Lower lobe of right lung (tissue), 2 donors: Measurements from ENCODE around the gene VMP1. TPM values are rescaled to one million over a fixed set of nuclear protein-coding genes. Genes with fewer than 3 reads are reported as not detected.
A peak's percentile ranks its signal among the peaks of the same experiment; 100 is the strongest.
"Not testable (repeated sequence)": the region's sequence is repeated elsewhere in the genome, so short reads cannot be mapped to it uniquely, and the experiment has no call there.

ENCODE experiments used
- ATAC-seq, 2 donors: fragments of 200-7000 bp; cut with Tn5 transposase; one replicate each; pipeline ENCODE4 v1.9.1; 2020 to 2022; ENCODE audit warnings: mild to moderate bottlenecking in 2 of 2, moderate library complexity in 2 of 2
- DNase-seq: peaks from one replicate; pipeline ENCODE4 v3.0.0-alpha.2; 2020
- H3K27ac ChIP-seq: fragments of 200-600 bp; one replicate; pipeline ENCODE4 v1.8.0; 2022
- H3K27me3 ChIP-seq: fragments of 200-600 bp; one replicate; pipeline ENCODE4 v1.8.0; 2022; ENCODE audit warnings: low read depth
- H3K36me3 ChIP-seq: fragments of 200-600 bp; one replicate; pipeline ENCODE4 v1.8.0; 2022; ENCODE audit warnings: mild to moderate bottlenecking
- H3K4me1 ChIP-seq: fragments of 200-600 bp; one replicate; pipeline ENCODE4 v1.8.0; 2022
- H3K4me3 ChIP-seq: fragments of 200-600 bp; one replicate; pipeline ENCODE4 v1.8.0; 2022; ENCODE audit warnings: mild to moderate bottlenecking
- H3K9me3 ChIP-seq: fragments of 200-600 bp; one replicate; pipeline ENCODE4 v1.8.0; 2022
- CTCF ChIP-seq: fragments of 200-600 bp; IDR thresholded peaks from one replicate; pipeline ENCODE4 v1.8.0; 2022; ENCODE audit warnings: antibody characterized with exemption, mild to moderate bottlenecking
- intact Hi-C: fragments of 100-400 bp; cut with DNase I; formaldehyde crosslinking; loops from one replicate; pipeline ENCODE4 v1.11.0; 2022
- total RNA-seq: library from RNA; stranded (reverse); fragmentation: NEBNext Ultra II Directional; extraction: Animal tissue kit (Norgen Biotek cat#: 25700); gene quantifications from one replicate; pipeline ENCODE4 v1.2.1, GENCODE V29; 2021
- donor health status: DM: no; HTN: yes; CAD: no; lungs with severe emphysema.

The VMP1 gene
- total RNA-seq, 1 donor from 2014 or later: 176 TPM

GRCh38 chr17:59848778-59849177 is 141.3 kb downstream of the VMP1 start:
- peak overlapping the region; percentile 84 for H3K27ac ChIP-seq
- H3K27me3 ChIP-seq: no peaks in the 10 kb centered on the region
- H3K9me3 ChIP-seq: no peaks in the 10 kb centered on the region
- ATAC-seq: peak; percentile 30 to 60
- no peak for TF ChIP-seq CTCF
- intact Hi-C loops: no loop called here
- peaks cover 84% of the 10 kb centered on the region for H3K4me1 ChIP-seq
- no peak overlapping the region for H3K4me3 ChIP-seq
- peak; percentile 90 for DNase-seq
- H3K36me3 ChIP-seq: no peaks in the 10 kb centered on the region

- not testable (repeated sequence) for H3K4me3 ChIP-seq
- H3K4me1 ChIP-seq: peaks cover 83% of the 10 kb centered on the region
Measured at GRCh38 chr17:59850311-59850710, 142.9 kb downstream of the VMP1 start.

GRCh38 chr17:59851439-59852375 is 144.3 kb downstream of the VMP1 start:
- peak in 1 of 2 donors; percentile 44 for ATAC-seq
- Histone ChIP-seq H3K27ac (peak overlapping the region; percentile 51), H3K9me3 (no peaks in the 10 kb centered on the region), H3K36me3 (no peaks in the 10 kb centered on the region), H3K4me3 (no peak overlapping the region), H3K27me3 (no peaks in the 10 kb centered on the region), H3K4me1 (peaks cover 83% of the 10 kb centered on the region)
- intact Hi-C loops: no loop called here
- DNase-seq: no peak
- TF ChIP-seq CTCF: no peak

More at GRCh38 chr17:59850311-59850710, 142.9 kb downstream of the VMP1 start:
- H3K27me3 ChIP-seq, H3K27ac ChIP-seq, H3K9me3 ChIP-seq, H3K36me3 ChIP-seq, ATAC-seq, intact Hi-C loops, DNase-seq: not testable (repeated sequence)

- intact Hi-C loops, H3K9me3 ChIP-seq, H3K27me3 ChIP-seq, DNase-seq, ATAC-seq, H3K4me3 ChIP-seq, H3K36me3 ChIP-seq: not testable (repeated sequence)
- Histone ChIP-seq H3K27ac (peak overlapping the region; percentile 51), H3K4me1 (peaks cover 77% of the 10 kb centered on the region)
Measured at GRCh38 chr17:59852847-59853167, 145.4 kb downstream of the VMP1 start.

- DNase-seq: no peak
- H3K9me3 ChIP-seq: no peaks in the 10 kb centered on the region
- no peak overlapping the region for H3K4me3 ChIP-seq
- H3K36me3 ChIP-seq: no peaks in the 10 kb centered on the region
- peak overlapping the region; percentile 4 for H3K27ac ChIP-seq
- intact Hi-C loops: no loop called here
- peak; percentile 40 to 44 for ATAC-seq
- peaks cover 72% of the 10 kb centered on the region for H3K4me1 ChIP-seq
- TF ChIP-seq CTCF: peak; percentile 35
- H3K27me3 ChIP-seq: no peaks in the 10 kb centered on the region
Measured at GRCh38 chr17:59853168-59853918, 145.9 kb downstream of the VMP1 start.

GRCh38 chr17:59853919-59854729 is 146.7 kb downstream of the VMP1 start:
- not testable (repeated sequence) for ATAC-seq

More at GRCh38 chr17:59853919-59854729, 146.7 kb downstream of the VMP1 start:
- H3K27me3 ChIP-seq, intact Hi-C loops, H3K4me3 ChIP-seq, DNase-seq, H3K36me3 ChIP-seq, H3K27ac ChIP-seq, H3K9me3 ChIP-seq: not testable (repeated sequence)
- H3K4me1 ChIP-seq: peaks cover 72% of the 10 kb centered on the region
